ENCODE results near the gene HYCC1.

- no peak for TF ChIP-seq CTCF (IDR thresholded peaks at IDR 0.05)
- no peak for TF ChIP-seq EP300 (IDR thresholded peaks at IDR 0.05)
- no peak for TF ChIP-seq POLR2AphosphoS5 (IDR thresholded peaks at IDR 0.05)
Observed at GRCh38 chr7:23002698-23003097, 11.2 kb downstream of the HYCC1 start.

All from suprapubic skin (tissue), 4 donors.